Peyer's patch (tissue), 4 donors: ENCODE results near the gene CHCHD3.

Experiments used
- CTCF ChIP-seq, 6 experiments: fragments of 450-650 bp in 4 of 6; fragments of 200-600 bp in 2 of 6; sonication (generic) in 1 of 6; IDR thresholded peaks; one replicate each; pipeline ENCODE4 v1.5.1; 2017 to 2019; ENCODE audit warnings: antibody characterized with exemption in 6 of 6, mild to moderate bottlenecking in 3 of 6, moderate library complexity in 1 of 6
- POLR2A ChIP-seq, 2 donors: fragments of 450-650 bp; IDR thresholded peaks; one replicate each; pipeline ENCODE4 v1.5.1; 2017; ENCODE audit warnings: antibody characterized with exemption in 2 of 2, mild to moderate bottlenecking in 2 of 2, moderate library complexity in 2 of 2

- TF ChIP-seq CTCF (IDR thresholded peaks at IDR 0.05), result no peak
- no peak for TF ChIP-seq POLR2A (IDR thresholded peaks at IDR 0.05)
Measured at GRCh38 chr7:132881317-132881716, 200.6 kb downstream of the CHCHD3 start.
